CD4-positive, alpha-beta T cell treated with Interferon alpha-2 for 1 hour (primary cell): Measurements from ENCODE around the gene TESK1.

ENCODE experiments used
- DNase-seq, 2 donors: peaks; one replicate each; pipeline ENCODE4 v3.0.0-alpha.2; 2020 to 2022

The TESK1 gene, protein sequence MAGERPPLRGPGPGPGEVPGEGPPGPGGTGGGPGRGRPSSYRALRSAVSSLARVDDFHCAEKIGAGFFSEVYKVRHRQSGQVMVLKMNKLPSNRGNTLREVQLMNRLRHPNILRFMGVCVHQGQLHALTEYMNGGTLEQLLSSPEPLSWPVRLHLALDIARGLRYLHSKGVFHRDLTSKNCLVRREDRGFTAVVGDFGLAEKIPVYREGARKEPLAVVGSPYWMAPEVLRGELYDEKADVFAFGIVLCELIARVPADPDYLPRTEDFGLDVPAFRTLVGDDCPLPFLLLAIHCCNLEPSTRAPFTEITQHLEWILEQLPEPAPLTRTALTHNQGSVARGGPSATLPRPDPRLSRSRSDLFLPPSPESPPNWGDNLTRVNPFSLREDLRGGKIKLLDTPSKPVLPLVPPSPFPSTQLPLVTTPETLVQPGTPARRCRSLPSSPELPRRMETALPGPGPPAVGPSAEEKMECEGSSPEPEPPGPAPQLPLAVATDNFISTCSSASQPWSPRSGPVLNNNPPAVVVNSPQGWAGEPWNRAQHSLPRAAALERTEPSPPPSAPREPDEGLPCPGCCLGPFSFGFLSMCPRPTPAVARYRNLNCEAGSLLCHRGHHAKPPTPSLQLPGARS

GRCh38 chr9:35604578-35605350, at the start of gene TESK1:
Gene TESK1, plus strand, starts transcription at chr9:35605262. Its CDS starts 358 bp downstream, at chr9:35605620.
- DNase-seq: peak; percentile 81 to 87

DNA sequence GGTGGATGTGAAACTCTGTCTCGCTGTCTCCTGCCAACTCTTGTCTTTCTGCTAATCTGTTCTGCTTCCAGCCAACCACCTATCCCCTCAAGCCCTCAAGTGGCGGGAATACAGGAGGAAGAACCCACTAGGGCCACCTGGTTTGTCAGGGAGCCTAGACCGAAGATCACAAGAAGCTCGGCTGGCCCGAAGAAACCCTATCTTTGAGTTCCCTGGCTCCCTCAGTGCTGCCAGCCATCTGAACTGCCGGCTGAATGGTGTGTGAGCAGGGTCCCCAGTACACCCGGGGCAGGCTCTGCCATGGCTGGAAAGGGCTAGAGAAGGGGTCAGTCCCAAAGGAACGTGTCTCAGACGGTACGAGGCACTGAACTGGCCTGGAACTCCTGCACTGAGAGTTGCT, 49.2 kb upstream of the TESK1 start:
- no peak for DNase-seq

- no peak for DNase-seq
Measured at GRCh38 chr9:35556776-35557175, 48.3 kb upstream of the TESK1 start.

DNA sequence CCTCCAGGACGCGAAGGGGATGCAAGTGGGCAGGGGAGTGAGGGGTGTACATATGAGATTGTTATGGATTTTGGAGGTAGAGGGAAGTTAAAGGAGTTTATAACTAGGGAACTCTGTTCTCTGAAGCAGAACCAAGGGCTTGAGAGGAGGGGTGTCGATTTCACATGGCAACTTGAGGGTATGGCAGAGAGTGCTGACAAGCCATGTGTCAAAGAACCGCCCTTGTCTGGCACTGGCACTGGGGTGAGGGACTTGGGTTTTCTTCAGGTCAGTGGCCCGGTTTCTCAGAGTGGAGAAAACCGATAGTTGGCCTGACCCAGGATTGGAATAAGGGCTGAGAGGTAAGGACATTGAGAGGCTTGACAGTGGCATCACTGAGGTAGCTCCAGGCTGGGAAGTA, 47.7 kb upstream of the TESK1 start:
- no peak for DNase-seq

- DNase-seq: no peak
Measured at GRCh38 chr9:35558185-35558584, 46.9 kb upstream of the TESK1 start.

DNA sequence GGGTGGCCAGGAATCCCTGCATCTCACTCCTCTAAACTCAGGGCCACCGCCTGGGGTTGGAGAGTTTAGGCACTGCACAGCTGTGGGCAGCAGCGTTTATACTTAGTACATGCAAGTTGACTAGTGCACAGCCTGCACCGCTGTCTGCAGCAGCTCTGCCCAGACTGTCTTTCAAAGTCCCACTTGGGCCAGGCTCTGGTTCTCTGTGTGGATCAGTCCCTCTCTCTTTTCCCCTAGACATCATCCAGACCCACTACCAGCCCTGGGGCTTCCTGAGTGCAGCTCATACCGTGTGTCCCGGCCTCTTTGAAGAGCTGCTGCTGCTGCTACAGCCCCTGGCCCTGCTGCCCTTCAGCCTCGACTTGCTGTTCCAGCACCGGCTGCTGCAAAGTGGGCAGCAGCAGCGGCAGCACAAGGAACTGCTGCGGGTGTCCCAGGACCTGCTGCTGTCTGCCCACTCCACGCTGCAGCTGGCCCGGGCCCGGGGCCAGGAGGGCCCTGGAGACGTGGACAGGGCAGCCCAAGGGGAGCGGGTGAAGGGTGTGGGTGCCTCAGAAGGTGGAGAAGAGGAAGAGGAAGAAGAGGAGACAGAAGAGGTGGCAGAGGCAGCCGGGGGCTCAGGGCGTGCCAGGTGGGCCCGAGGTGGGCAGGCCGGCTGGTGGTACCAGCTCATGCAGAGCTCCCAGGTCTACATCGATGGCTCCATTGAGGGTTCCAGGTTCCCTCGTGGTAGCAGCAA, 45.1 kb upstream of the TESK1 start:
- no peak for DNase-seq

- no peak for DNase-seq
Measured at GRCh38 chr9:35560625-35561337, 44.3 kb upstream of the TESK1 start.

GRCh38 chr9:35561468-35562261, 43.4 kb upstream of the TESK1 start:
- DNase-seq: no peak

GRCh38 chr9:35562895-35563780, 41.9 kb upstream of the TESK1 start:
- no peak for DNase-seq

GRCh38 chr9:35563791-35564197, 41.3 kb upstream of the TESK1 start:
- DNase-seq: no peak

DNA sequence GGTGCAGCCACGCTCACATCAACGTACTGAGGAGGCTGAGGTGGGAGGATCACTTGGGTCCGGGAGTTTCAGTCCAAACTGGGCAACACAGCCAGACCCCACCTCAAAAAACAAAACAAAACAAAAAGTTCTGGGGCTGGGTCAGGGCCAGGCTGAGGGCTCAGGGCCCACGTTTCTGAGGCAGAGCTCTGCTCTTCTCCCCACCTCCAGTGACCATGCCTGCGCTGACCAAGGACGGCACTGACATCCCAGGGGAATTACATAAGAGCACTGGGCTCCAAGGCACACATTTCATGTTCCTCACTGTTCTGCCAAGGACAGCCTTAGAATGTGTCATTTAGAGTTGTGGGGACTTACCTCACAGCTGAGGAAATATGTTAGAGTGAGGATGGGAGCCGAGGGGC, 40.4 kb upstream of the TESK1 start:
- DNase-seq: no peak

DNA sequence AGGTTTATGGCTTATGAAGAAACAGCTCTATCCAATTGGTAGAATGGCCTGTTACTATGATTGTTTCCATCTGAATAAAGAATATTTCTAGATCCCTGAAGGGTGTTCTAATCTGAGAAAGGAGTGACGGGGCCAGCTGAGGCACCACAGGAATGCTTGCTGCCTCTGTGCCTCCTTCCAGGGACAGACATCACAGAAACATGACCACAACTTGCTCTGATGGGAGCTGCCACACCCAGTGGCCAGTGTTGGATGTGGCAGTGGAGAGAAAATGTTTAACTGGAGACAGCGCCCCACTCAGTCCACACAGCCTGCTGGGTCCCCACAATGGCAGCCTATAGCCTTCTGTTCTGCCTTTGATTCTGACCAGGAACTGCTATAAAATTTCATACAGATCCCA, 38.6 kb upstream of the TESK1 start:
- no peak for DNase-seq

- no peak for DNase-seq
Measured at GRCh38 chr9:35568196-35568595, 36.9 kb upstream of the TESK1 start.

DNA sequence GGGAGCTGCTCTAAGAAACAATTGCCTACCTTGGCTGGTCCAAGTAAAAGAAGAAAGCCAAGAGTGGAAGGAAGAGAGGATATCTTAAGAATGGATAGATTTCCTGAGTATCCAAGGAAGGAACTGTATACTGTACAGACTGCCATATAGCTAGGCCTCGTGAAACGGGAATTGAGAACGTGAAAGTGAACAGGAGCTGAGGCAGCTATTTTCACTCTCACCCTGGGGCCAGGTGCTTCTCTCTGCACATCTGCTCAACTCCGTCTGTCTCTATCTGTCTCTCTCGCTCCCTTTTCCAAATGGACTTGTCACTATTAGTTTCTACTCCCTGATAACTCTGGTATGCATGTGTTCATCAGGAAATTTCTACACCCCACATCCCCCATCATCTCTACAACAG, 35.9 kb upstream of the TESK1 start:
- no peak for DNase-seq

DNA sequence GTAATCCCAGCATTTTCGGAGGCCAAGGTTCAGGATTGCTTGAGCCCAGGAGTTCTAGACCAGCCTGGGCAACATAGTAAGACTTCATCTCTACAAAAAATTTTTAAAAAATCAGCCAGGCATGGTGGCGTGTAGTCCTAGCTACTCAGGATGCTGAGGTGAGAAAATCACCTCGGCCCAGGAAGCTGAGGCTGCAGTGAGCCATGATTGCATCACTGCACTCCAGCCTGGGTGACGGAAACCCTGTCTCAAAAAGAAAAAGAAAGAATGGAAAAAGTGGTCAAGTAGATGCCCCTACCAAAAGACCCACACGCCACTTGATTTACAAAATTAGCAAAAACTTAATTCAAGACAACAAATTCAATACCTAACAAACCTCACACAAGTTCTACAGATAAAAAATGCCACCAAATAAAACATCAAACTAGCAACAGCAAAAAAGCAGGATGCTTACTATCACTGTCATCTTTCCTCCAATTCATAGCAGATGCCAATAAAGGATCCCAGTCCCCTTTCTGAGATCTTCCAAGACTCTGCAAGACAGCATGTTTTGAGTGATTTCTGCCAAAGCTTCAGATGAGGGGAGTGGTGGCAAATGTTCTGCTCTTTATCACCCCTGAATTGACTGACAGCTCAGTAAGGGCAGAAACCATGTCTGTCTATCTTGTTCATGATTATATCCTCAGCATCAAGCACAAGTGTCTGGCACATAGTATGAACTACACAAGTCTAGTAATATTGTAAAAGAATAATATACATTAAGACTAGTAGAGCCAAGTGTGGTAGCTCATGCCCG, 34.2 kb upstream of the TESK1 start:
- DNase-seq: peak in 1 of 2 donors; percentile 19

DNA sequence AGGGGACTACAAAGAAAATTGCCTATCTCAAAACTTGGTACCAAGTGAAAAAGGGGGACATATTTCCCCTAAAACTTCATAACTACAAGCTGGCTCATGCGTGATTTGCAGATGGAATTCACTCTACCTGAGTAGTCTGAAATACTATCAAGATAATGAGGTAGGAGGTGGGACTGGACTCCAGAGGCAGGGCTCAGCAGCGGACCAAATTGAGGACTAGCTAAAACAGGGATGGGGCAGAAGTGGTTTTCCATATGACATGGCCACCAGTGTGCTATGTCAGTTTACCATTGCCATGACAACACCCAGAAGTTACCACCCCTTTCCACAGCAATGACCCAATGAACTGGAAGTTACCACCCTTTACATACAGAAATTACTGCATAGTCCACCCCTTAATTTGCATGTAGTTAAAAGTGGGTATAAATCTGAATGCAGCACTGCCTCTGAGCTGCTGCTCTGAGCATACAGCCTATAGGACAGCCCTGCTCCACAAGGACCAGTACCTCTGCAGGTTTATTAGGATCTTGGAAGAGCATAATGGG, 30.4 kb upstream of the TESK1 start:
- DNase-seq: no peak

DNA sequence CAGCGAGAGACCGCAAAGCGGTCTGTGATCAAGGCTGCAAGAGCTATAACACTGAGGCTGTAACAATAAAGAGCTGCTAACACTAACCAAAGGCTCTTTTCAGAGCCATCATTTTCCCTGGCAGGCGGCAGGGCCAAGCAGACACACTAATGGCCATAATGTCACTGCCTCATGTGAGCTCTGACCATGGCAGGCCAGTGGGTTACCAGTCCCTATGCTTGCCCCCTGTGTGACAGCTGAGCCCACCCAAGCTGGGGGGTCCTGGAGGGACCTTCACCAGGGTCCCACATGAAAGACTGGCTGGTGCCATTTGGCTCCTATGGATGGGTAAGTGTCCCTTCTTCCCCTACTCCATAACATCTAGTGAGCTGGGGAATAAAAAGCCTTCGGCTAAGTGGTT, 29.6 kb upstream of the TESK1 start:
- DNase-seq: no peak

DNA sequence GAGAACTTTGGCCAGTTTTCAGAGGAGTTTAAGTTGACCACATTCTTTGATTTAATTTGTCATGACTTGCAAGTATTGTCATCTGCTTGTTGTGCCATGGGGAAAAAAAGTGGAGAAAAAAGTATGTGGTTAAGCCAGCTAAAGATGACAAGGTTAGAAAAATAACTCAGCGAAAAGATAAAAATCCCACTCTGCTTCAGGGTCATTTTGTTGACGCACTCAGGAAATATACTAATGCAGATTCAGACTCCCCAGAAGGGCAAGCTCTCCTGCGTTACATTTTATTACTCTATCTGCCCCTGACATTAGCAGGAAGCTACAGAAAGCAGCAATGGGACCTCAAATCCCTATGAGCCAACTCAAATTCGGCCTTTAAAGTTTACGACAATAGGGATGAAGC, 27.6 kb upstream of the TESK1 start:
- no peak for DNase-seq

- no peak for DNase-seq
Measured at GRCh38 chr9:35579130-35579529, 25.9 kb upstream of the TESK1 start.
